Osteoblast (primary cell): ENCODE measurements around the gene POC1B. TPM values are rescaled to one million over a fixed set of nuclear protein-coding genes. Genes with fewer than 3 reads are reported as not detected.

Experiments
- DNase-seq: peaks from one replicate; pipeline ENCODE4 v3.0.0; 2011; ENCODE audit warnings: low spot score, mixed read lengths; ENCODE audit not compliant: insufficient read length; ENCODE audit errors: missing footprints
- H2AFZ ChIP-seq: 2 replicates; pipeline ENCODE4 v1.6.0; 2011; ENCODE audit warnings: mild to moderate bottlenecking, low read length
- H3K27ac ChIP-seq: 2 replicates; pipeline ENCODE4 v1.5.1; 2011; ENCODE audit warnings: mild to moderate bottlenecking, low read depth, low read length, moderate library complexity
- H3K27me3 ChIP-seq: 2 replicates; pipeline ENCODE4 v1.6.0; 2012; ENCODE audit warnings: mild to moderate bottlenecking, control low read depth, inconsistent platforms, low read length, moderate library complexity; ENCODE audit not compliant: insufficient read depth
- H3K36me3 ChIP-seq: 2 replicates; pipeline ENCODE4 v1.5.1; 2011; ENCODE audit warnings: mild to moderate bottlenecking, low read length, control low read depth, moderate library complexity; ENCODE audit not compliant: insufficient read depth
- H3K4me1 ChIP-seq: 2 replicates; pipeline ENCODE4 v1.5.1; 2011; ENCODE audit warnings: mild to moderate bottlenecking, low read length, control low read depth, moderate library complexity; ENCODE audit not compliant: insufficient read depth
- H3K4me2 ChIP-seq: 2 replicates; pipeline ENCODE4 v1.6.0; 2011; ENCODE audit warnings: mild to moderate bottlenecking, low read length; ENCODE audit not compliant: insufficient read depth
- H3K4me3 ChIP-seq: fragments of 200-600 bp; sonication (generic); 3 replicates; pipeline ENCODE4 v1.5.1; 2012; ENCODE audit warnings: mild to moderate bottlenecking, low read length, inconsistent platforms; ENCODE audit not compliant: insufficient read depth
- H3K79me2 ChIP-seq: 2 replicates; pipeline ENCODE4 v1.6.0; 2012; ENCODE audit warnings: mild to moderate bottlenecking, low read length, control low read depth, inconsistent platforms; ENCODE audit not compliant: insufficient read depth
- H3K9me3 ChIP-seq: 2 replicates; pipeline ENCODE4 v1.5.1; 2011; ENCODE audit warnings: low read depth, low read length, control low read depth
- H4K20me1 ChIP-seq: 2 replicates; pipeline ENCODE4 v1.6.0; 2012; ENCODE audit warnings: mild to moderate bottlenecking, low read length, control low read depth; ENCODE audit not compliant: insufficient read depth
- CTCF ChIP-seq: IDR thresholded peaks from 2 replicates; pipeline ENCODE4 v1.5.1; 2011; ENCODE audit warnings: mild to moderate bottlenecking, low read depth, low read length, moderate library complexity; ENCODE audit errors: extremely low read depth
- total RNA-seq: library from RNA; depleted of rRNA; stranded (reverse); fragments of >200 nt; gene quantifications from 2 replicates; pipeline ENCODE4 v1.2.3, GENCODE V29; 2012

Gene POC1B
- total RNA-seq, 1 donor: 10.9 TPM

- H3K4me3 ChIP-seq: no peak overlapping the region
- H3K4me1 ChIP-seq: no peaks in the 10 kb centered on the region
- no peaks in the 10 kb centered on the region for H3K9me3 ChIP-seq
- no peaks in the 10 kb centered on the region for H4K20me1 ChIP-seq
- no peak overlapping the region for H3K27ac ChIP-seq
- H3K36me3 ChIP-seq: no peaks in the 10 kb centered on the region
- no peaks in the 10 kb centered on the region for H3K27me3 ChIP-seq
- H3K4me2 ChIP-seq: no peak overlapping the region
- H2AFZ ChIP-seq: no peak overlapping the region
- DNase-seq: no peak
- no peaks in the 10 kb centered on the region for H3K79me2 ChIP-seq
- TF ChIP-seq CTCF: no peak
Measured at GRCh38 chr12:89401433-89402058, 124.3 kb downstream of the POC1B start.

GRCh38 chr12:89400415-89400814, 125.4 kb downstream of the POC1B start:
- Histone ChIP-seq H3K79me2 (no peaks in the 10 kb centered on the region), H3K27me3 (no peaks in the 10 kb centered on the region), H3K27ac (no peak overlapping the region), H2AFZ (no peak overlapping the region), H3K9me3 (no peaks in the 10 kb centered on the region), H3K4me3 (no peak overlapping the region), H3K4me1 (no peaks in the 10 kb centered on the region), H3K4me2 (no peak overlapping the region), H4K20me1 (no peaks in the 10 kb centered on the region), H3K36me3 (no peaks in the 10 kb centered on the region)
- no peak for TF ChIP-seq CTCF
- no peak for DNase-seq

- H3K79me2 ChIP-seq: no peaks in the 10 kb centered on the region
- H3K27me3 ChIP-seq: no peaks in the 10 kb centered on the region
- H2AFZ ChIP-seq: no peak overlapping the region
- no peaks in the 10 kb centered on the region for H3K9me3 ChIP-seq
- no peak overlapping the region for H3K4me2 ChIP-seq
- no peaks in the 10 kb centered on the region for H4K20me1 ChIP-seq
- no peak overlapping the region for H3K4me3 ChIP-seq
- H3K36me3 ChIP-seq: no peaks in the 10 kb centered on the region
- no peak for TF ChIP-seq CTCF
- no peak for DNase-seq
- H3K27ac ChIP-seq: no peak overlapping the region
- peaks cover 12% of the 10 kb centered on the region for H3K4me1 ChIP-seq
Measured at GRCh38 chr12:89395712-89396111, 130.1 kb downstream of the POC1B start.

- Histone ChIP-seq H3K27me3 (no peaks in the 10 kb centered on the region), H3K36me3 (no peaks in the 10 kb centered on the region), H3K9me3 (no peaks in the 10 kb centered on the region), H3K79me2 (no peaks in the 10 kb centered on the region), H3K4me3 (no peak overlapping the region), H3K4me2 (no peak overlapping the region), H2AFZ (peak overlapping the region; percentile 26), H3K4me1 (peaks cover 23% of the 10 kb centered on the region), H3K27ac (no peak overlapping the region), H4K20me1 (no peaks in the 10 kb centered on the region)
- no peak for TF ChIP-seq CTCF
- no peak for DNase-seq
Measured at GRCh38 chr12:89393551-89394121, 132.2 kb downstream of the POC1B start.
